Epithelial cell of esophagus (primary cell): ENCODE data around the gene ZSCAN5B.

Source experiments
- DNase-seq: peaks from one replicate; pipeline ENCODE4 v3.0.0; 2010; ENCODE audit warnings: low read depth
- H3K4me3 ChIP-seq: 2 replicates; pipeline ENCODE4 v1.5.1; 2011; ENCODE audit warnings: mild to moderate bottlenecking, low read length, control low read depth
- TF ChIP-seq, protein P1 (sequence below): IDR thresholded peaks from 2 replicates; pipeline ENCODE4 v1.5.1; 2011; ENCODE audit warnings: low read depth, mild to moderate bottlenecking, low read length, control low read depth, inconsistent platforms; ENCODE audit not compliant: insufficient read depth; ENCODE audit errors: missing control alignments

The ZSCAN5B gene

DNA sequence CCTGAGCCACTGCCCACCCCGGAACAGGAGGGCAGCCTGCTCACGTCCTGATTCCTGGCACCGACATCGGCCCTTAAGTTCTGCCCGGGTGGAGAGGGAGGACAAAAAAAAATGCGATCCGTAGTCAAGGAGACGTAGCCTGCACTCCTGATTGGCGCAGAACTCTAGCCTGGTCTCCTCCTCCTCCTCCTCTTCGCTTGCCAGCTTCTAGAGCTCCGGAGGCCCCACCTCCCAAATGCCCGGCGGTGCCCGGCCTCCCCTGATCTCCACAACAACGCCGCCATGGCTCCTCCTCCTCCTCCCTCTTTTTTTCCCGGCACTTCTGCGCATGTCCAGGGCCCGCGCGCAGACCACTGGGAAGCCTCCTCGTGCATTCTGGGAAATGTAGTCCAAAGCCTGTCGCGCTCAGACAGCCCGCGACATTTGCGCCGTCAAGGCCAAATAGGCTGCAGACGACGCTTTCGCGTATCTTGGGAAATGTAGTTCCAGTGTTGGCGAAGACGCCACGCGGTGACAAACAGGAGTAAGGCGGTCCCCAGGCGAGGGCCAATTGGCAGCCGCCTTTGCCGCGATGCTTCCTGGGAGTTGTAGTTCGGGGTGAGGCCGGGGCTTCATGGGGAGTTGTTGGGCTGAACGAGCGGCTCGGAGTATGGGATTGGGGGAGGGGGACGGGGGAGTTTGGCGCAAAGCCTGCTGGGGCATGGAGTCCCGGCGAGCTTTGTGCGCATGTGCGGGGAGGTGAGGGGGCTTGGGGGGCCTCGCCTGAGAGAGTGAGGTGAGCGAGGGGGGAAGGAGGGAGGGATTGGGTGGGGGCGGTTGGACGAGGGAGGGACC is 56.8 kb downstream of the ZSCAN5B start, which contains the start of gene ZNF444:
TSS of gene ZNF444 (plus strand) at position 705 of the 834 bp plus-strand sequence. CDS start 5,625 bp downstream, outside the sequence.
- TF ChIP-seq, protein P1, sequence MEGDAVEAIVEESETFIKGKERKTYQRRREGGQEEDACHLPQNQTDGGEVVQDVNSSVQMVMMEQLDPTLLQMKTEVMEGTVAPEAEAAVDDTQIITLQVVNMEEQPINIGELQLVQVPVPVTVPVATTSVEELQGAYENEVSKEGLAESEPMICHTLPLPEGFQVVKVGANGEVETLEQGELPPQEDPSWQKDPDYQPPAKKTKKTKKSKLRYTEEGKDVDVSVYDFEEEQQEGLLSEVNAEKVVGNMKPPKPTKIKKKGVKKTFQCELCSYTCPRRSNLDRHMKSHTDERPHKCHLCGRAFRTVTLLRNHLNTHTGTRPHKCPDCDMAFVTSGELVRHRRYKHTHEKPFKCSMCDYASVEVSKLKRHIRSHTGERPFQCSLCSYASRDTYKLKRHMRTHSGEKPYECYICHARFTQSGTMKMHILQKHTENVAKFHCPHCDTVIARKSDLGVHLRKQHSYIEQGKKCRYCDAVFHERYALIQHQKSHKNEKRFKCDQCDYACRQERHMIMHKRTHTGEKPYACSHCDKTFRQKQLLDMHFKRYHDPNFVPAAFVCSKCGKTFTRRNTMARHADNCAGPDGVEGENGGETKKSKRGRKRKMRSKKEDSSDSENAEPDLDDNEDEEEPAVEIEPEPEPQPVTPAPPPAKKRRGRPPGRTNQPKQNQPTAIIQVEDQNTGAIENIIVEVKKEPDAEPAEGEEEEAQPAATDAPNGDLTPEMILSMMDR: no peak
- DNase-seq: peak; percentile 99

GRCh38 chr19:56139847-56140582 is 57.6 kb downstream of the ZSCAN5B start:
- DNase-seq: no peak
- H3K4me3 ChIP-seq: peak overlapping the region; percentile 61
- TF ChIP-seq, protein P1: no peak

More for the DNA sequence above, 56.8 kb downstream of the ZSCAN5B start, which contains the start of gene ZNF444:
- peak within 1 kb of the TSS; percentile 61 for H3K4me3 ChIP-seq
